ENCODE measurements around the gene LIMCH1. TPM values are rescaled to one million over a fixed set of nuclear protein-coding genes. Genes with fewer than 3 reads are reported as not detected.

The LIMCH1 gene
- total RNA-seq, 1 experiment from 2014 or later = 3.3 TPM

DNA sequence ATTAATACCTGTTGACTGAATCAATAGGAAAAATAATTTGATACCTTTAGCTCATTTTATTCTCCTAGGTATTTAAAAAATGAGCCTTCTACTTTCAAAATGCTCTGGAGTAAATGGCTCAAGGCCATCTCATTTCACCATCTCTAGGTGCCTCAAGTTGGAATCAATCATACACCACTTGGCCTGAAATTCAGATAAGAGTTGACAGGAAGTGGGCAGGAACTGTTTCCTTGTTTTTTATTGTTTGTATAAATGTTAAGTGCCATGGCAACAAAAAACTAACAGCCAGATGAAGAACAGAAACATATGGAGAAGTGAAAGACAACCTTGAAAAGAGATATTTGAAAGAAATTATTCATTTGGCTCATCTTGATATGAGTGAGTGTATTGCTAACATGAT is 12.4 kb downstream of the LIMCH1 start:
- Mint-ChIP-seq H3K27me3 (ENCODE audit: low read depth) (no peaks in the 10 kb centered on the region), H3K36me3 (ENCODE audit: insufficient read depth in 1 of 3, low read depth in 3 of 3) (no peaks in the 10 kb centered on the region), H3K9me3 (no peaks in the 10 kb centered on the region), H3K27ac (no peak overlapping the region), H3K4me3 (no peak overlapping the region), H3K4me1 (peaks cover 0 to 3% of the 10 kb centered on the region in 2 experiments; a peak in 2 of 4 replicates)
- Histone ChIP-seq H3T11ph (ENCODE audit: low read length) (no peak overlapping the region), H2BK20ac (ENCODE audit: low read depth, low read length, poor library complexity, severe bottlenecking) (no peak overlapping the region), H2AFZ (ENCODE audit: low read length) (no peak overlapping the region), H2AK5ac (ENCODE audit: insufficient read length, low read length) (no peak overlapping the region), H4K91ac (ENCODE audit: insufficient read length, low read depth, low read length) (no peak overlapping the region), H3K27ac (ENCODE audit: insufficient read length, low read depth, low read length) (no peak overlapping the region), H3K14ac (ENCODE audit: insufficient read depth, low read length) (no peak overlapping the region), H3K4me1 (ENCODE audit: insufficient read depth, low read length) (0 out of 2 replicates have a peak, but pooled peaks cover 1% of the 10 kb centered on the region), H3K9me3 (ENCODE audit: control insufficient read depth, low read depth, low read length) (no peaks in the 10 kb centered on the region), H2BK5ac (ENCODE audit: insufficient read length, low read length) (no peak overlapping the region), H4K8ac (replicated peaks; ENCODE audit: insufficient read length, low read depth, low read length) (no peak overlapping the region), H3K4me2 (ENCODE audit: insufficient read depth, insufficient read length, low read length) (no peak overlapping the region), H3K79me1 (ENCODE audit: insufficient read depth, low read depth, low read length, poor library complexity, severe bottlenecking) (no peaks in the 10 kb centered on the region), H3K27me3 (ENCODE audit: insufficient read depth, low read length) (no peaks in the 10 kb centered on the region), H3K79me2 (ENCODE audit: insufficient read depth, low read length) (no peaks in the 10 kb centered on the region), H3K23ac (ENCODE audit: insufficient read length, low read depth, low read length) (no peak overlapping the region), H4K5ac (ENCODE audit: insufficient read length, low read depth, low read length) (no peak overlapping the region), H3K56ac (ENCODE audit: insufficient read length, low read depth, low read length) (no peak overlapping the region), H4K20me1 (ENCODE audit: control insufficient read depth, insufficient read depth, insufficient read length) (no peaks in the 10 kb centered on the region), H3K18ac (ENCODE audit: insufficient read length, low read depth, low read length) (no peak overlapping the region), H2BK12ac (ENCODE audit: insufficient read length, low read depth, low read length) (no peak overlapping the region), H3K9ac (ENCODE audit: extremely low read depth, insufficient read length, low read length) (no peak overlapping the region), H2BK120ac (ENCODE audit: low read depth, low read length, poor library complexity, severe bottlenecking) (no peak overlapping the region), H2BK15ac (ENCODE audit: low read depth, low read length) (no peak overlapping the region), H3K23me2 (ENCODE audit: insufficient read length, low read depth, low read length, poor library complexity, severe bottlenecking) (no peaks in the 10 kb centered on the region), H3K4ac (ENCODE audit: low read depth, low read length) (no peak overlapping the region)
- TF ChIP-seq, protein P1, sequence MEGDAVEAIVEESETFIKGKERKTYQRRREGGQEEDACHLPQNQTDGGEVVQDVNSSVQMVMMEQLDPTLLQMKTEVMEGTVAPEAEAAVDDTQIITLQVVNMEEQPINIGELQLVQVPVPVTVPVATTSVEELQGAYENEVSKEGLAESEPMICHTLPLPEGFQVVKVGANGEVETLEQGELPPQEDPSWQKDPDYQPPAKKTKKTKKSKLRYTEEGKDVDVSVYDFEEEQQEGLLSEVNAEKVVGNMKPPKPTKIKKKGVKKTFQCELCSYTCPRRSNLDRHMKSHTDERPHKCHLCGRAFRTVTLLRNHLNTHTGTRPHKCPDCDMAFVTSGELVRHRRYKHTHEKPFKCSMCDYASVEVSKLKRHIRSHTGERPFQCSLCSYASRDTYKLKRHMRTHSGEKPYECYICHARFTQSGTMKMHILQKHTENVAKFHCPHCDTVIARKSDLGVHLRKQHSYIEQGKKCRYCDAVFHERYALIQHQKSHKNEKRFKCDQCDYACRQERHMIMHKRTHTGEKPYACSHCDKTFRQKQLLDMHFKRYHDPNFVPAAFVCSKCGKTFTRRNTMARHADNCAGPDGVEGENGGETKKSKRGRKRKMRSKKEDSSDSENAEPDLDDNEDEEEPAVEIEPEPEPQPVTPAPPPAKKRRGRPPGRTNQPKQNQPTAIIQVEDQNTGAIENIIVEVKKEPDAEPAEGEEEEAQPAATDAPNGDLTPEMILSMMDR (conservative IDR thresholded peaks at IDR 0.05) = no peak
- no peak for DNase-seq
